Psoas muscle (tissue), 8 donors: ENCODE measurements around the gene SEC16A. TPM values are rescaled to one million over a fixed set of nuclear protein-coding genes. Genes with fewer than 3 reads are reported as not detected.

ENCODE experiments used
- ATAC-seq, 4 donors: fragments of 200-7000 bp; cut with Tn5 transposase; one replicate each; pipeline ENCODE4 v1.9.1; 2020; ENCODE audit warnings: moderate library complexity in 3 of 4, mild to moderate bottlenecking in 2 of 4
- DNase-seq, 2 donors: peaks; one replicate each; pipeline ENCODE4 v3.0.0-alpha.2; 2020
- H3K27ac ChIP-seq: fragments of 200-600 bp; one replicate; pipeline ENCODE4 v1.8.0; 2022
- H3K27me3 ChIP-seq, 3 donors: fragments of 200-600 bp in 1 of 3; one replicate each; pipeline versions ENCODE4 v1.6.1 to v1.8.0; 2013 to 2022; ENCODE audit warnings: low read length in 2 of 3, mild to moderate bottlenecking in 2 of 3, moderate library complexity in 1 of 3; ENCODE audit not compliant: insufficient read depth in 3 of 3
- H3K36me3 ChIP-seq, 2 donors: fragments of 200-600 bp in 1 of 2; one replicate each; pipeline versions ENCODE4 v1.6.1 to v1.8.0; 2013 to 2022; ENCODE audit warnings: low read depth in 1 of 2, mild to moderate bottlenecking in 1 of 2, moderate library complexity in 1 of 2; ENCODE audit not compliant: insufficient read depth in 1 of 2
- H3K4me1 ChIP-seq: fragments of 200-600 bp; one replicate; pipeline ENCODE4 v1.8.0; 2022
- H3K4me3 ChIP-seq: fragments of 200-600 bp; one replicate; pipeline ENCODE4 v1.8.0; 2022; ENCODE audit warnings: mild to moderate bottlenecking
- H3K9me3 ChIP-seq: fragments of 200-600 bp; one replicate; pipeline ENCODE4 v1.8.0; 2022
- CTCF ChIP-seq: fragments of 200-600 bp; IDR thresholded peaks from one replicate; pipeline ENCODE4 v1.8.0; 2022; ENCODE audit warnings: antibody characterized with exemption
- WGBS, 3 donors: extraction: QIAGEN DNeasy Blood & Tissue Kit; methylation state at CpG; one replicate each; pipeline versions ENCODE4 v1.1.6 to v1.1.7; 2013; 5-methylcytosine and 5-hydroxymethylcytosine counted together
- intact Hi-C, 2 donors: fragments of 100-400 bp; cut with DNase I; formaldehyde crosslinking; loops; one replicate each; pipeline versions ENCODE4 v1.11.0 to v1.14.2; 2022
- polyA plus RNA-seq, 3 donors: library from polyadenylated mRNA; stranded (reverse); fragments of 200-250 nt; gene quantifications; one replicate each; pipeline ENCODE4 v1.2.3, GENCODE V29; 2013
- total RNA-seq, 4 donors: library from RNA; stranded (reverse); fragmentation: NEBNext Ultra II Directional in 2 of 4; extraction: Animal tissue kit (Norgen Biotek cat#: 25700) in 2 of 4; gene quantifications; one replicate each; pipeline versions ENCODE4 v1.2.1 to v1.2.4, GENCODE V29; 2021 to 2023
- donor health status: healthy with polysubstance abuse.
- donor health status: DM: no; HTN: no; CAD: no; lungs with moderate emphysema.
- donor health status: Bipolar disorder and iron deficiency.
- donor health status: healthy.
- donor health status: DM: yes; HTN: yes; CAD: no.
- donor health status: DM: no; HTN: no; CAD: no.
- donor health status: DM: no; HTN: no; CAD: no.
- donor health status: DM: yes; HTN: yes; CAD: no.

SEC16A gene
- total and polyA plus RNA-seq, 7 donors: 22.3 to 40.0 (median 31.5) TPM

- Histone ChIP-seq H3K9me3 (no peaks in the 10 kb centered on the region), H3K4me3 (no peak overlapping the region), H3K36me3 (peaks cover 0 to 39% of the 10 kb centered on the region in 2 donors), H3K27ac (no peak overlapping the region), H3K27me3 (no peaks in the 10 kb centered on the region), H3K4me1 (no peaks in the 10 kb centered on the region)
- 54 to 75% (median 70%) methylated on average over 8 to 9 of the region's 9 CpGs for WGBS, 3 donors
- intact Hi-C loops: no loop called here
- ATAC-seq (peak in 2 of 4 donors; percentile 10 to 13), DNase-seq (no peak)
- TF ChIP-seq CTCF: no peak
These were observed 11.2 kb upstream of the SEC16A start for GRCh38 chr9:136494012-136494411.

GRCh38 chr9:136493567-136493971 is 10.7 kb upstream of the SEC16A start:
- Histone ChIP-seq H3K27me3 (no peaks in the 10 kb centered on the region), H3K4me3 (no peak overlapping the region), H3K9me3 (no peaks in the 10 kb centered on the region), H3K36me3 (peaks cover 0 to 34% of the 10 kb centered on the region in 2 donors), H3K27ac (no peak overlapping the region), H3K4me1 (peaks cover under 1% of the 10 kb centered on the region)
- DNase-seq (no peak), ATAC-seq (peak in 1 of 4 donors; percentile 23)
- 80 to 84% (median 82%) methylated on average over 7 to 8 of the region's 8 CpGs for WGBS, 3 donors
- TF ChIP-seq CTCF: no peak
- intact Hi-C loops: no loop called here

- ATAC-seq (no peak), DNase-seq (no peak)
- no peaks in the 10 kb centered on the region for H3K27me3 ChIP-seq
- TF ChIP-seq CTCF: no peak
- intact Hi-C loops: no loop called here
- H3K4me1 ChIP-seq: peaks cover 4% of the 10 kb centered on the region
- no peak overlapping the region for H3K27ac ChIP-seq
- peaks cover 0 to 29% of the 10 kb centered on the region in 2 donors for H3K36me3 ChIP-seq
- WGBS, 3 donors: 57 to 66% (median 61%) methylated on average over 26 of the region's 26 CpGs
- H3K4me3 ChIP-seq: no peak overlapping the region
- no peaks in the 10 kb centered on the region for H3K9me3 ChIP-seq
These were observed 10.2 kb upstream of the SEC16A start for GRCh38 chr9:136492978-136493522.

GRCh38 chr9:136489731-136490130 is 6.9 kb upstream of the SEC16A start:
- Histone ChIP-seq H3K4me1 (peaks cover 13% of the 10 kb centered on the region), H3K36me3 (peaks cover 0 to 5% of the 10 kb centered on the region in 2 donors), H3K27me3 (no peaks in the 10 kb centered on the region), H3K4me3 (no peak overlapping the region), H3K27ac (no peak overlapping the region), H3K9me3 (no peaks in the 10 kb centered on the region)
- no peak for TF ChIP-seq CTCF
- intact Hi-C loops: loop anchor here (2.0 to 5.0 kb wide), 3 partner anchors 58 to 203 kb away; partner anchors contain the start of gene NOTCH1 (in 1 of the 2)
- no peak for DNase-seq
- 80 to 85% (median 82%) methylated on average over 17 of the region's 17 CpGs for WGBS, 3 donors
- no peak for ATAC-seq
